Measurements from ENCODE around the gene TMEM107.

TMEM107 gene

DNA sequence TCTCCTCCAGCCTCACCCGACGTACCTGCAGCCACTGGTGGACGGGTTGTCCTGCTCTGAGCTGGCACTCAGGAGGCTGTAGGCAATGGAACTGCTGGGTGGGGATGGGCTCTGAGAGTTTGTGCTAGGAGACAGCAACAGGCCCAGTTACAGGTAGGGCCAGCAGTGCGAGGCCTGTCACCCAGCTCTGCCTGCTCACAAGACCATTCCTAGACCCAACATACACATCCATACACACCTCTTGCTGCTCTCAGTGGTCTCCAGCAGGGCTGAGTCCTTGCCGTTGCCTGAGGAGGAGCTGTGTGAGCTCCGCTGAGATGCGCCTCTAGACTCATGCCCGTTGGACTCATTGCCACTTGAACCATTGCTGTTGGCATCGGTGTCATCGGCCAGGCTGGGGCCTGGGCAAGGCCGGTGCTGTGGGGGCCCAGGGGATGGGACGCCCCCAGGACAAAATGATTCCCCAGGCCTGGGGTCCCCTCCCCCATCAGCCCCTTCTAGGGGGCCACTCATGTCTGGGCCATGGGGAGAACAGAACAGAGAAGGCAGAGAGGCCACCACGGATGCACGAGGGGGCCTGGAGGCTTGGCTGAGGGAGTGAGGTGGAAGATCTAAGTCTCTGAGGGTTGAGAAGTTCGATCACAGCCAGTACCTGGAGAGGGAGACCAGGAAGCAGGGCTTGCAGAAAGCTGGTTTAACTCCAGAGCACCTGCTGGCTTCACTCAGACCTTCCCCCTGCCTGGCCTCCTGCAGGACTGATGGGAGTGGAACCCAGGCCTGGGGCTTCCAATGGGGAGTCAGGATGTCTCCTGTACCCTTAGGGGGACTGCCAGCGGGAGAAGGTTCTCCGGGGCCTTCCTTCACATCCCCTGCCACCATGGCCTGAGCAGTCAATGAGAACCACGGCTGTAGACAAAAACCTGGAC lies 25.7 kb downstream of the TMEM107 start:
- no peak for DNase-seq (ENCODE audit: low read depth in 2 of 2)

GRCh38 chr17:8149419-8150193 lies 26.6 kb downstream of the TMEM107 start:
- DNase-seq (ENCODE audit: low read depth in 2 of 2) = no peak

GRCh38 chr17:8148560-8148959 lies 27.6 kb downstream of the TMEM107 start:
- no peak for DNase-seq (ENCODE audit: low read depth in 2 of 2)

DNA sequence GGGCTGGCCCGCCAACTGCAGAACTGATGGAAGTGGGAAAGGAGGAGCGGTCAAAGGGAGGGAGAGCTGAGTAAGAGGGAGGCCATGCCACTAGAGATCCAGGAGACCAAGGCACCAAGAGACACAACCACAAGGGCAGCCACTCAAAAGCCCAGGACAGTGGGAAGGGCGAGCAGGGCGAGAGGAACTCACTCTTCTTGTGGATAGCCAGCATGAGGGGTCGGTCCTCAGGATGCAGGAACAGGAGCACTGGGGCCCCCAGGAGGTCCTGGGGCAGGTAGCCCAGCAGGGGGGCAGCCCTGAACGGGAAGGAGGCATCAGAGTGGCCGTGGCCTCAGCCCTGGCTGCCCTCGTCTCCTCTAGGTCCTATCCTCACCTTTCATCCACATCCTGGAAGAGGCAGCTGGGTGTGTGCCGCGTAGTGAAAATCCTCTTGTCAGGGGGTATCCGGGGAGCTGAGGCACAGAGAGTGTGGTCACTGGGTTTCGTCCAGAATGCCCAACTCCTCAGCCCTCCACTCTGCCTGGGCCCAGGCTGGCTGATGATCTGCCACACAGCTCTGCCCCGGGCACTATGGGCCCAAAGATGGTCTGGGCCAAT lies 28.3 kb downstream of the TMEM107 start:
- no peak for DNase-seq (ENCODE audit: low read depth in 2 of 2)

DNA sequence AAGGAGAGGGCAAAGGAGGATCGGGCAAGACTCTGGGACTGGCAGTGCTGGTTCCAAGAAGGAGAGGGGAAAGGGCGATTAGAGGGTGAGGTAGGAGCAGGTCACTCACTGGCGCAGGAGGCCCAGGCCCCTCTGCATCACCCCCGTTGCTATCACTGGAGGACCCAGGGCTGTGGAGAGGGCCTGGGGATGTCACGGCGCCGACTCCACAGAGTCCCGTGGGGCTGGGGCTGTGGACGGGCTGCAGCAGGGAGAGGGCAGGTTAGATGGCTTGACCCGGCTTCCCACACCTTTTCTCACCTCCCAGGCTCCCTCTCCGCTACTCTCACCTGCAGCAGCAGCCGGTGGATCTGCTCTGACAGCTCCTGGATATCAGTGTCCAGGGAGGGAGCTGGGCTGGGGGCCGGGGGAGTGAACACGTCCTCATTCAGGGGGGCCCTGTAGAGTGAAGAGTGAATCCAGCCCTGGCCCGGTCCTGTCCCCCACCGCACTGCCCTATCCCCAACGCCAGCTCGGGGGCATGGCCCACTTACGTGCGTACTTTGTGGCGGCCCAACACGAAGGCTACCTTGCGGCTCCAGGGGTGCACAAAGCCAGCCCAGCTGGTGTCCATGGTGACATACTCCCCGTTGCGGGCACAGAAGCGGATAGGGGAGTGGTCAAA lies 28.9 kb downstream of the TMEM107 start:
- no peak for DNase-seq (ENCODE audit: low read depth in 2 of 2)

GRCh38 chr17:8146381-8147140 lies 29.6 kb downstream of the TMEM107 start:
- no peak for DNase-seq (ENCODE audit: low read depth in 2 of 2)

GRCh38 chr17:8145811-8146210 lies 30.4 kb downstream of the TMEM107 start:
- DNase-seq (ENCODE audit: low read depth in 2 of 2) = no peak

DNA sequence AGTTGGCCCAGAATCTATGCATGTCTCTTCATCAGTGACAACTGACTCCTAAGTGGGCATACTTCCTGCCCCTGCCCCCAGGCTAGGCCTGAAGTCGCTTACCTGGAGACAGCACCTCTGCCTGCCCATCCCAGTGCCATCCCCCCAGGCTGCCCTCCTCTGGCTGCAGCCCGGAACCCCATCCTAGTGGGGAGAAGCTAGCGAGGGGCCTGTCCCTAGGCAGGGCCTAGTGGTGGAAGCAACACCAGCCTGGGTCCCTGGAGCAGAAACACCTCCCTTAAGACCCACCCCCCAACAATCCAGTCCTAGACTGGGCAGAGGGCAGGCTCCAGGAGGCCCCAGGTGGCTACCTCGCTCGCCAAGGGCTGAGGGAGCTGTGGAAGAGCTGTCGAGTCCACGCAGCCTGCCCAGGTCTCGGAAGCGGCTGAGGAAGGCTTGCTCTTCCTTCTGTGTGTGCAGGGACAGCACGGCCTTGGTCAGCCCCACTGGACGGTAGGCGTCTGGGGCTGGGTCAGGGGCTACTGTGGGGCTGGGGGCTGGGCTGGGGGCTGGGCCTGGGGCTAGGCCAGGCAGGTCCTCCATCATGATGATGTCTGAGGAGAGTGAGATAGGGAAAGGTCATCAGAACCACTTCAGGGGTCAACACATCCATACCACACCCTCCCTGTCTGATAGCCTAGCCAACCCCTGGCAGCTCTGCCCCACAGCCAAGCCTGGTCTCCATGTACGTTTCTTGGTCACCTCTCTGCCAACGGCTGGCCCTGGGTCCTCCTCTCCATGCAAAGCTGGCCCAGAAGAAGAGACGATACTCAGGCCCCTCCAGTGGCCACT lies 31.6 kb downstream of the TMEM107 start:
- DNase-seq (ENCODE audit: low read depth in 2 of 2) = no peak

DNA sequence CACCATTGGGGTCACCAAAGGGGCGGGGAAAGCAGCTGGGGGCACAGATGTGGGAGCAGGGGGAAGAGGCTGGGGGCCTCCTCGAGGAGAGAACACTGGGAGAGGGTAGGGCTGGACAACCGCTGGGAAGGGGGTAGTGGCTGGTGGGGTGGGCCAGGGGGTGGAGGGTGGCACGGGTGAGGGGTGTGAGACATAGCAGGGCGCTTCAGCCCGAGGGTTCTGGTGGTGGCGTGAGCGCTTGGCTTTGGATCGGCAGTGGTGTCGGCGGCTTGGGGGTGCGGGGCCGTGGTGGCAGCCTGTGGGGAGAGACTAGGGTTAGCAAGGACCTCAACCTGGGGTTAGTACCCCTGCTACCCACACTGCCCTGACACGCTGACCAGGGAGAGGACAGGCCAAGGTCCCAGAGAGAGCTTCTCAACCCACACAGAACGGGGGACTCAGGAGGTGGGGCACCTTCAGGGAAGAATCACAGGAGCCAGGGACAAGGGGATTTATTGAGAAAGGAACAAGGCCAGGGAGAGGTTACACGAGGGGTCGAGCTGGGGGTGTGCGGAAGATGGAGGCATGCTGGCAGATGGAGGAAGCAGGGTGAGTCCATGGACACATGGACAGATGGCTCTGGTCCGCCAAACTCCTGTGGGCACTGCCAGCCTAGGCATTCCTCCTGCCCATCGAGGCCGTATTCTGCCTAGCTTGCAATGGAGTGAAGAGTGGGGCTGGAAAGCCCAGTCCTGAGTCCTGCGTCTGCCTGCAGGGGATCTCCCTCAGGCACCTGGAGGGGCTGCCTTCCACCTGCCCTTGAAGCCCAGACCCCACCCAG lies 32.4 kb downstream of the TMEM107 start:
- no peak for DNase-seq (ENCODE audit: low read depth in 2 of 2)

DNA sequence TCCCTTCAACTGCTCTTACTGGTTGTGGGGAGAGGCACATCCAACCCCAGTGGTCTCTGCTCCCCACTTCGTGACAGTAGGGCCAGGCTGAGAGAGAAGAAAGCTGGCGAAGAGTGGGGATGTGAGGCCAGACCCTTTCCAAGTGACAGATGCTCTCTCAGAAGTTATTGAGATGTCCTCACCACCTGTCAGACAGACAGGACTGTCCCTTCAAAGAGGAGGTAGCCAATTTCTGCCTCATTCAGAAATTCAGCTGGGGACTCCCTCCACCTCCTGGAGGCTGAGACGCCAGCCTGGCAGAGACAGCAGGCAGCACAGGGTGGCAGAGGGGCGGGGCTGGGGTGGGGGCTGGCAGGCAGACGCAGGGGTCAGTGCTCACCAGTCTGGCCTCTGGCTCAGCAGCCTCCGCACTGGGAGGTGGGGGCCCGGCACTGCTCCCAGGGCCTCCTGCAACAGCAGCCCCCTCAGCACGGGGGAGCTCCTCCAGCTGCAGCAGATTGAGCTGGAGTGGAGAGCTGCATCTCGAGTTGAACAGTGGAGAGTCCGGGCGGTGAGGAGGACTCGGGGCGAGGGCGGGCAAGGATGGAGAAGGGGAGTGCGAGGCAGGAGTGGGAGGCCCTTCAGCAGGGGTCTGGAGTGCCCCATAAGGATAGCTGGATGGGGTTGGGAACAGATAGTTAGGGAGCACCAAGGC lies 33.1 kb downstream of the TMEM107 start:
- no peak for DNase-seq (ENCODE audit: low read depth in 2 of 2)

- no peak for DNase-seq (ENCODE audit: low read depth in 2 of 2)
Observed at GRCh38 chr17:8142158-8142886, 33.9 kb downstream of the TMEM107 start.

DNA sequence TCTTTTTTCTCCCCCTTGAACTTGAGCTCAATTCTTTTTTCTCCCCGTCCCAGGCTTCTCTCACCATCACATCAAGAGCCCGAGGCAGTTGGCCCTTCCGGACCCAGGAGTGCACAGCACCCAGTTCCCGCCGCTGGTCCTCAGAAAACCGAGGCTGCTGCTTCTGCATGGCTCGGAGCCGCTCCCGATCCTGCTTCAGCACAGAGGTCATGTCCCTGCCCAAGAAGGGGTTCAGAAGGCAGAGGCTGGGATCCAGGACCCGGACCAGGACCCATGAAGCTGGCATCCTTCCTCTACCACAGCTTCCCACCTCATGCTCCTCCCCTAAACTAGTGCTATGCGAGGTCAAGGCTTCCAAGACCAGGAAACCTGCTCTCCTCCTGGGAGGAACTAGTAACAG lies 34.4 kb downstream of the TMEM107 start:
- DNase-seq (ENCODE audit: low read depth in 2 of 2) = no peak

DNA sequence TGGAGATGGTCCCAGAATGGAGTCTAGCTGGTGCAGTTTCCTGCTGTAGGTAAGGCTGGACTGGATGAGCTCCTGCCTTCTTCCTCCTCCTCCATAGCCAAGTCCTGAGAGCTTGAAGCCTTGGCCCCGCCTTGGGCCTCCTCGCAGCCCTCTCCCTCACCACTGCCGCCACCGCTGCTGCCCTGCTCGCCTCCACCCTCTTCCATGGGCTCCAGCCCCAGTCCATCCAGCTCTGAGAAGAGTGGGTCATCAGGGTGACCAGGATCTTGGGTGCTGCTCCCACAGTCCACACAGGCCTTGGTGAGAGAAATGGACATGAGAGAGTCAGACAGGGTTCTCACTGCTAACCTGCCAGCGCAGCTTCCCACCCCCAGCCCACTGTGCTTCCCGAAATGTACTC lies 35.1 kb downstream of the TMEM107 start:
- no peak for DNase-seq (ENCODE audit: low read depth in 2 of 2)

- no peak for DNase-seq (ENCODE audit: low read depth in 2 of 2)
Observed at GRCh38 chr17:8140065-8141029, 35.8 kb downstream of the TMEM107 start.

DNA sequence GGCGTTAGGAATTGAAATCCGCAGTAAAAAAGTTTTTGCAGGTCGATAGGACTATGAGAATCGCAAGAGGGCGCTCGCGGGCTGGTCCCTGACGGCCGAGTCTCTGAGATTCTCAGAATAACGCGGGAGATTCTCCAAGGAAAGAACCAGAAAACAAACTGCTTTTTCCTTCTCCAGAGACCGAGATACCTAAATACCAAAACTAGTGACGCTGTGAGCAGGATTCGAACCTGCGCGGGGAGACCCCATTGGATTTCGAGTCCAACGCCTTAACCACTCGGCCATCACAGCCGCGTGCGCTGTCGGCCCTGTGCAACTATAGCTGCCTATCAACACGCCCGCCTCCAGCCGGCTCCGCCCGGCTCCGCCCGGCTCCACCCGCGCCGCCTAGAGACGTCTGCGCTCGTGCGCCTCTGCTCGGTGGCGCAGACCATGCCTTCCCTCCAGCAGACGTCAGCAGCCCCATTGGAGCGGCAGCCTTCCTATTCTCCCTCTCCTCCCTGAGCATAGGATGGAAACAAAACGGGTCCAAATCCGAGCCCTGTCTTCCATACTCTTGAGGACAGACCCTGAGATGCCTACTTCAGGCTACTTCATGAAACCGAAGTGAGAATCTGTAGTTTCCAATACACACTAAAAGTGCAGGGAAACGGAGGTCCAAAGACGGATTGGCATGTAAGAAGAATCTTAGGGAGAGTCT lies 37.4 kb downstream of the TMEM107 start:
- DNase-seq (ENCODE audit: low read depth in 2 of 2) = peak; percentile 97 to 98

- no peak for DNase-seq (ENCODE audit: low read depth in 2 of 2)
Observed at GRCh38 chr17:8138374-8138671, 37.9 kb downstream of the TMEM107 start.

Measured in activated CD4-positive, alpha-beta T cell treated with anti-CD3 and anti-CD28 coated beads for 24 hours (primary cell).